ENCODE measurements around the gene AFG1L.
"Not testable (repeated sequence)": the region's sequence is repeated elsewhere in the genome, so short reads cannot be mapped to it uniquely, and the experiment has no call there.

The AFG1L gene

DNA sequence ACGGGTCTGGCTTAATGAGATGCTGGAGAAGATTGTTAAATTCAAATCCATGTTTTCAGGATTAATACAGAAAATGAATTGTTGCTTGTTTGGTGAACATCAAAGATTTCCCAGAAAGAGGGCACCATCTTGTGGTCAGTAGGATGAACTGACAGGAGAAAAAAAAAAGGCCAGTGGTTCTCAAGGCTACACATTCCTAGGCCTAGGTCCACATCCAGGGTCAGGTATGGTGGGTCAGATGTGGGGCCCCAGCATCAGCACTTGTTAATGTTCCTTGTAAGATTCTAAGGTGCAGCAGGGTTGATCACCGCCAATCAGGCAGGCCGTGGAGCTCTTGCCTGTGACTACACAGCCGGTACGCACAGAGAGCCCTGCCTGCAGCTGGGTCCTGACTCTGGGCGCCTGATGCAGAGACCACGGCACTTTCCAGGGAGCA lies 231.9 kb downstream of the AFG1L start:
- no peak for DNase-seq

DNA sequence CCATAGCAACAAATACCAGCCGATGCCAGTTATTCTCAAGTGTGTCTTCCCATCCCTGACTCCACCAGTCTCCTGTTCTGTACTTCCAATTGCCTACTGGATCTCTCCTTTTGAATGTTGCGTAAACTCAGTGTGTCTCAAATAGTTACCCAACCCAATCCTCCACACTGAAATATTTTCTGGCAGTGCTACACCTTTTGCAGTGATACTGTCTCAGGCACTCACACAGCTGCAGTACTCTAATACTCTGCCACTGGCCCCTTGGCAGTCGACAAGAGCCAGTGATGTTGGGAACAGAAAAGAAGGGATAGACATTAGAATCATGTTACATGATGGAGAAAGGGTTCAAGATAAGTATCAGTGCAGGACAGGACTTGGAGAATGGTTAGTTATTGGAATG lies 234.0 kb downstream of the AFG1L start:
- DNase-seq = no peak

DNA sequence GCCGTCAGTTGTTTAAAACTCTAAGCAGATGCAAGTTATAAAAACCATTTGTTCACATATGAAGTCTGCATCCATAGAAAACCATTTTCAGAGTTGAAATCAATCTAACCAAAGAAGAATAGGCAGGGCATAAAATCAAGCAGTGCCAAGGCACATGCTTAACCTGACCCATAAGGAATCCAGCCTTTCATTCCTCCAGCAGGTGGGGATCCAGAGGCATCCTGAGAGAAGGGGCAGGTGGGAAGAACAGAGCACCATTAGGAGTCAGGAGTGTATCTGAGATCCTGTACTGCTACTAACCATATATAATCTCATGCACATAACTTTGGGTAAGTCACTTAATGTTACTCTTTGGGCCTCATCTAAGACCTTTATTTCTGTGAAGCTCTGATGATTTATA lies 236.5 kb downstream of the AFG1L start:
- DNase-seq = no peak

DNA sequence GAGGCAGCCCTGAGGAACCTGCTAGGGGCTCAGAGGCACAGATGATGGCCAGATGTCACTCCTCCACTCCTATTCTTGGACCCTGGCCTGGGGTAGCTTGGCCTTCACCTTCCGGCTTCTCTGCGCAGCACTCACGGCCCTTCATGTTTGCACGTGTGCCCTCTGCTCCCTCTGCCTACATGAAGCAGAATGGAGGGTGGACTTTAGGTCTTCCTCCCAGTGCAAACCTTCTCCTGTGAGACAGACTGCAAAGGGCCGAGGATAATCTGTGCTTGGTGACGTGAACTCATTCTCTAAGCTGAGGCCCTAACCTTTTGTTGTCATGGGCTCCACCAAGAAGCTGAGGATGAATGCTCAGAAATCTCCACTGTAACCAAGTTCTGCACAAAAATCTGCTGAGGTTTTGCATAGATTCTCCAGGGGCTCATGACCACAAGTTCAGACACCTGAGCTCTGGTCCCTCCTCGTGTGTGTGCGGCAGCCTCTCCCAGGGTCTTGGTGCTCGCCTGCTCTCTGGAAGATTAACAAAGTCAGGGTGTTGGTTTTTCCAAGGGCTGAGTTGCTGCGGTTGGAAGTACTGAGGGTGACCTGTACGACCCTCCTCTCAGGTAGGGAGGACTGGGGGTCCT lies 240.4 kb downstream of the AFG1L start:
- DNase-seq = no peak

DNA sequence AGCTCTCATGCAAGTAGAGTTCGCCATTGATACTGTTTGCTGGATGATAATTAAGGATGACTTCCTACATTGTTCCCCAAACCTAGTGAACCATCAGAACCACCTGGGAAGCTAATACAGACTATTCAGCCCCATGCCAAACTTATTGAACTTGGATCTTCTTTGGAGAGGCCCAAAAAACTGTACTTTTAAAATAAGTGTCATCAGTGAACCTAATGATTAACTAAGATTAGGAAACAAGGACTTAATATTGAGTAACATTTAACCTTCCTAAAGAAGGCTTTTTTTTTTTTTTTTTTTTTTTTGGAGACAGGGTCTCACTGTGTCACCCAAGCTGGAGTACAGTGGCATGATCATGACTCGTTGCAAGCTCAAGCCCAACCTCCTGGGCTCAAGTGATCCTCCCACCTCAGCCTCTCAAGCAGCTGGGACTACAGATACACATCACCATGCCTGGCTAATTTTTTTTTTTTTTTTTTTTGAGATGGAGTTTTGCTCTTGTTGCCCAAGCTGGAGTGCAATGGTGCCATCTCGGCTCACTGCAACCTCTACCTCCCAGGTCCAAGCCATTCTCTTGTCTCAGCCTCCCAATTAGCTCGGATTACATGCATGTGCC lies 241.2 kb downstream of the AFG1L start:
- not testable (repeated sequence) for DNase-seq

DNA sequence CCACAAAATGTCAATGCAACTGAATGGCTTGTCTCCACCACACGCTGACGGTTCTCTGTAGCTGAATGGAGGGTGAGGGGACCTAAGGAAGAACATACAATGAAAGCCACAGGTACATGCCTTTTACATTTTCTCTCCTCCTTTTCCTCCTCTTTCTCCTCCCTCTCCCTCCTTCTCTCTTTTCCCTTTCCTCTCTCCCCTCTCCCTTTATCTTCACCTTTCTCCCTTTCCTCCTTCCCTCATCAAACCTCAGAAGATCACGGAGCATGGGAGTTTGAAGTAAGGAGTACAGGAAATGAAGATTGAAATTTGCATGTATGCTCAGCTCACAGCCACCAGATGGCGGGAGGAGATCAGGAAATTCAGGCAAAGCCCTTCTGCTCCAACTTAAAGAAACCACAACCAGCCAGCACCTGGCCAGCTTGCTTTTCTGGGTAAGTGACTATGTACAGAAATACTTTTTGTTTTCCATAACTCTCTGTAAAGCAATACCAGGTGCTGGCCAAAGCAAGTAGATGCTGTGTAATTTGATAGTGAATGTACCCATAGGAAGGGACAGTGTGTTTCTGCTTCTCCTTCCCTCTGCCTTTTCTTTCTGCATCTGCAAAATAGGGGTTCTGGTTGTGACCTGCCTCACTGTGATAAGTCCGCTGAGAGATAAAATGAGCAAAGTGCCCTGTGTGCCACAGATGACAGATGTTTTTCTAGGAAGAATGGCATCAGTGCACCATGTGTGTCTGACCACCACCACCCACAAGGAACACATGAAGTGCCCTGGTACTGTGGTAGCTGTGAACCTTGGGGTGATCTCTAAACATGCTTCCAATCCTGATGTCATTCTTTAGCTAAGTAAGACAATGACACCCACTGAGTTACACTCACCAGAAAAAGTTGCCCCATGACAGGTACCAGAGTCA lies 247.2 kb downstream of the AFG1L start:
- peak; percentile 79 for DNase-seq

DNA sequence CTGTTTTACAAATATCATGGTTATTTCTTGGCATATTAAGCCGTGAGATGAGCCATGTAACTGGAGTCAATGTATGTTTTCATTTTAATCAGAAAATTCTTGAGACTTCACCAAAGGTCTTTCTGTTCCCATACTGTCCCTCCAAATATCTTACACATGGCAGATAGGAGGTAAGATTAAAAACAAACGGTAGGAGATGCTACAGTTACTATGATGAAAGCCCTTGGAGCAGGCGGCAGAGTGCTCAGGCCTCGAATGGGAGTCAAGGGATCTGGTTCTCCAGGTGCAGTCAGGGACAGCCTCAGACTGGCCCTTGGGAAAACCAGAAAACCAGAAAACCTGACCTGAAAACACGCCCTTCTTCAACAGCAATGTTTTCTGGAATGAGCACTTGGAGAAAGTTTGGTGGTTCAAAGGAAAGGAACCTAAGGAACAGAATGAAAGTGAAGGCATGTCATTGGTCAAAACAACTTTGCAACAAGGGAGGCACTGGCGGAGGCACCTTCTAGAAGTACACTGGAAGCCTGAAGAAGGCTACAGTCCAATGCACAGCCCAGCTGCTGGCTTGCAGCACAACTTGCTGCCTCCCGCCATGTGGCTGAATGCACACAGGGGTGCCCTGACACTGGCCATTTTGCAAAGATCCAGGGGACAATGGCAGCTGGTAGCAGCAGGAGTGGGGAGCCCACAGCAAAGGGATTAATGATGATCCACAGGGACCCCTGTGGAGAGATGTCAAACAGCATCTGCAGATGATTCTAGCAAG lies 248.5 kb downstream of the AFG1L start:
- DNase-seq = no peak

DNA sequence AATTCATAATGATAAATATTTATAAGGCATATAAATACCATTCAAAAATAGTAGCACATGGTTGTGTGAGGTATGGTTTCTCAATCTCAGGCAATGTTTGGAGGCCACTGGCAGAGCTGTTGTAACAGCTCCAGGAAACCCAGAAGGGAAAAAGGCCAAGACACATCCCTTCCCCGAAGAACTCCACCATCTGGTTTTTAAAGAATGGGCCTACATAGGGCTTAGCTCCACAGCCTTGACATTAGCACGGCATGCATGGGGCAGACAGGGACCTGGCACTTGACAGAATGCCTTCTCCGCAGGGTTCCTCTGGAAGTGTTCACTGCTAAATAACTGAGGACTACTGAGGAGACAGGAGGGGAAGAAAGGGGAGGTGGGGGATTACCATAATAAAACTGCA lies 249.8 kb downstream of the AFG1L start:
- DNase-seq = no peak

DNA sequence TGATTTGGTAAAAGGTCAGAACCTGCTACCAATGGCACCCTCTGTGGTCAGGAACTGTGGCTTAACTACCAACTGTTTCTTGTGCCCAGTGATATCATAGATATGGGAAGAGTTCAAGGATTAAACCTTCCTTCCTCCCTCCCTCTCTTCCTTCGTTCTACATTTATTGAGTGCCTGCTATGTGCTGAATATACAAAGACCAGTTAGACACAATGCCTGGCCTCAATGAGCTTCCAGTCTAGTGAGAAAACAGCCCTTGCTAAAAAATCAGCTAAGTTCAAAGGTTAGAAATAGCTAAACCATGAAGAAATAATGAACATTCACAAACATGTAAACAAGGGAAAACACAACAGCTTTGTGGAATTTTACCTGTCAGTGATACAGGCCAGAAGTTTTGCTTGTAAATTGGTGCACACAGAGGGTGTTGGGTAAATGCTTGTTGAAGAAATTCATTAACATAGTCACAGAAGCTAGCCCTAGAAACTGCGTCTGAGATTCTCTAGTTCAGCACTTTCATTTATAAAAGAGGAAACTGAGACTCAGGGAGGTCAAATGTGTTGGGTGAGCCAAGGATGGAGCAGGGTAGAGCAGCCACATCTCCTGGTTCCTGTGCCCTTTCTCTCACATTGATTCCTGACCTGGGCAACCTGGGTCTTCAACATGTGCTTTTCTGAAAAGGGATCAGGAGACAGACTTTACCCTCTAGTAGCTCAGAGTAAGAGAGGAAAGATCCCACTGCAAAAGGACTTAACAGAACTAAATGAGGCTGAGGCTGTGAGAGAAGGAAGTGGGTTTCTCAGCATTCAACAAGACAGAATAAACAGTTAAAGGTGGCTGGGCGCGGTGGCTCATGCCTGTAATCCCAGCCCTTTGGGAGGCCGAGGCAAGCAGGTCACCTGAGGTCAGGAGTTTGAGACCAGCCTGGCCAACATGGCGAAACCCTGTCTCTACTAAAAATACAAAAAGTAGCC lies 251.5 kb downstream of the AFG1L start:
- no peak for DNase-seq

DNA sequence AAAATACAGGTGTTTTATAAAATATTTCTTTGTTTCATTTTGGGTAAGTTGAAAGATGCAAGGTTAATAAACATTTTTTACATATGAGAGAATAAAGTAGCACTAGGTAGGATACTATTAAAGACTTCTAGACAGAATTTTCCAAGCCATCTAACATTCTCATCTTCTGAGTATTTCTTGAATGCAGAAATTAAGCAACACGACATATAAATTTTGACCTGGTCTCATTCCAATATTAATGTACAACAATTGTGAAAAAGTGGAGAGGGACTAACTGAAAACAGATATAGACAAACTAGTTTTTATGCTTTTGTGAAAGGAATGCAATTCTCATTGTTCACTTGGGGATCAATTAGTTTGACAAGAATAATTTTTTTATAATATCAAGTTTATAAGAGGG lies 254.4 kb downstream of the AFG1L start:
- DNase-seq = no peak

DNA sequence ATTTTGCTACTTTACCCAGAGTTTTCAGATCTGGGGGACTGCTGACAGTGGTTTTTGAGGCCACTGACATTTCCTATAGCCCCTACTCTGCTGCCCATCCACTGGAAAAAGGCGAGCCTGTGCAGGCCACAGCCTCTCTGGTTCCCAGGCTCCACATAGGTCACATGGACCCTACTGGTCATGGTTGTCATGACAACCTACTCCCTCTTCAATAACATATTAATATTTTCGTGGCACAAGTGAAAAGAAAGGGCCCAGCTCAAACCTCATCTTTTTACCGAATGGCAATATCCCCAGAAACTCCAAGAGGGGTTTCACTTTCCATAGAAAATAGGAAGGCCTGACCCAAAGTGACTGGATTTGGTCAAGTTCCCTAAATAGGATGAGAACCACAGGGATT lies 254.9 kb downstream of the AFG1L start:
- no peak for DNase-seq

DNA sequence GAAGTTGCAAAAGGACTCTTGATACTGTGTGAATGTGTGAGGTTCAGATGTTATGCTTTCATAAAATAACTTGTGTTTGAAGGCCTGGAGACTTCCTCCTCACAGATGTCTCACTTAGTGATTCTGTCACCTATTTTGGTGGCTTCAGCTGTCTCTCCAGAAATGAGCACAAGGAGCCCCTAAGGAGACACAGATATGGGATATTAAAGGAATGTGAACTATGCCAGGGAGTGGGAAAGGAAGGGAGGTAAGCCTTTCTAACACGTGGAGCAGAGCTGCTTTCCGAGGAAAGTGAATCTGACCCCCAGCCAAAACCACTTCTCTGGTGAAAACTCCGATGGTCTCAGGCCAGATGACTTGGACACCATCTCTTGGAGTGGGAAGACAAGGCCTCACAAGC lies 255.4 kb downstream of the AFG1L start:
- DNase-seq = no peak

DNA sequence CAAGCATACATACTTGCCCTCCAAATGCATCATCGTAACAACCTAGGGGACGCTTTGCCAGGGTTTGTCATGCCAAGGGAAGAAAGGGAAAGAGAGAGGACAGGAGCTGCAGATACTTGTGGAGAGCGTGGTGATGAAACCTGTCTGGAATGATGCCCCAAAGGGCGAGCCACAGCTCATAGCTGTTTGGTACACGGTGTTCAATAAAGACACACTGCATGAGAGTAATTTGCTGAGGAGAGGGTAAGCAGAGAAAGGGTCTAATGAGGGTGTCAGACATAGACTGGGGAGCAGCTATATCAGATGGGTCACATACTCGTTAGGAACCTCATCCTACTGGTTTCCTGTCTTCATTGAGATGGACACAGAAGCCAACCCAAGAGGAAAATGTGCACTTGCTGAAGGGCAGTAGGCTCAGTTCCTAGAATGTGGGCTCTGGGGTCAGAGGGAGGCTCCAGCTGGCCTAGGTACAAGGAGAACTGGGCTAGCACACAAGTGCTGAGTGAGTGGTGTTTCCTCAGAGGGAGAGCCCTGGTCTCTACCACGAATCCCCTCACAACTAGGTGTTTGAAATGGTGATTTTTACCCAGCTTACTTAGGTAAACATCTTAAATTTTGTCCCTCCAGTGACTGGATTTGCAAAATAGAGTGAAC lies 260.7 kb downstream of the AFG1L start:
- DNase-seq = no peak

DNA sequence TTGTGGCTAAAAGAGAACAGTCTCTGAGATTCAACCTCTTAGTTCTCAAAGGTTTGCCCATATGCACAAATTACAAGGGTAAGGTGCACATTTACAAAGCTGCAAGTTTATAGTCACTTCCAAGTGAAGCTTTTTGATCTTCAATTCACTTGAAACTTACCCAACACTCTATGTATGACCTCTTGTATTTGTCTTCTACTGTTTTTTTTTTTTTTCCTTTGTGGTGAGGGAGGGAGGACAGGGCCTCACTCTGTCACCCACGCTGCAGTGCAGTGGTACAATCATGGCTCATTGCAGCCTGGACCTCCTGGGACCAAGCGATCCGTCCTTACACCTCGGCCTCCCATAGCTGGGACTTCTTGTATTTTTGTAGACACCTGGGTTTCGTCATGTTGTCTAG lies 261.4 kb downstream of the AFG1L start:
- no peak for DNase-seq

DNA sequence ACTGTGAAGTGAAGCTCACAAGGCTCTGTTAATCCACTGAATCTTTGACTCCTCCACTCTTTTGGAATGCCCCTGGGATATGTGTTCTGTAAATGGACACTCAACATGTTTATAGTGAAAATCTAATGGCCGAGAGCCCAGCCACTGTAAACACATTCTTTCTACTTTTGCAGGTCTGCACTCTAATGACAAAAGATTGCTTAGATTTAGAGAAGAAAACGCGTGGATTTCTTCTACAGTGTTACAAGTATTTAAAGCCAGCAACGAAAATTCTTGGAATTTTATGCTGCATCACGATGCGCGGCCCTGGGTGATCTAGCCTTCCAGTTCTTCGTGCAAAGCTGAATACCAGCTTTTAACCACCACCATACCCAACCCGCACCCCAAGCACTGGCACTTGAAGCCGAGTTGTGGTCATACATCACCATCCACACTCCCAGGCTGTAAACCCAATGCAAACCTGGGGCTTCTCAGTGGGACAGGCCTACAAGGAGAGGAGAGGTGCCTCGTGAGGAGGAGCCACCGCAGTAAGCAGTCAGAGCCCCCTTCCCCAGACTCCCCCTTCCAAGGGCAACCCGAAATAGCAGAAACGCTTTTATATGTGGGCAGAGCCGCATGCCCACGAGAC lies 262.1 kb downstream of the AFG1L start:
- no peak for DNase-seq

DNA sequence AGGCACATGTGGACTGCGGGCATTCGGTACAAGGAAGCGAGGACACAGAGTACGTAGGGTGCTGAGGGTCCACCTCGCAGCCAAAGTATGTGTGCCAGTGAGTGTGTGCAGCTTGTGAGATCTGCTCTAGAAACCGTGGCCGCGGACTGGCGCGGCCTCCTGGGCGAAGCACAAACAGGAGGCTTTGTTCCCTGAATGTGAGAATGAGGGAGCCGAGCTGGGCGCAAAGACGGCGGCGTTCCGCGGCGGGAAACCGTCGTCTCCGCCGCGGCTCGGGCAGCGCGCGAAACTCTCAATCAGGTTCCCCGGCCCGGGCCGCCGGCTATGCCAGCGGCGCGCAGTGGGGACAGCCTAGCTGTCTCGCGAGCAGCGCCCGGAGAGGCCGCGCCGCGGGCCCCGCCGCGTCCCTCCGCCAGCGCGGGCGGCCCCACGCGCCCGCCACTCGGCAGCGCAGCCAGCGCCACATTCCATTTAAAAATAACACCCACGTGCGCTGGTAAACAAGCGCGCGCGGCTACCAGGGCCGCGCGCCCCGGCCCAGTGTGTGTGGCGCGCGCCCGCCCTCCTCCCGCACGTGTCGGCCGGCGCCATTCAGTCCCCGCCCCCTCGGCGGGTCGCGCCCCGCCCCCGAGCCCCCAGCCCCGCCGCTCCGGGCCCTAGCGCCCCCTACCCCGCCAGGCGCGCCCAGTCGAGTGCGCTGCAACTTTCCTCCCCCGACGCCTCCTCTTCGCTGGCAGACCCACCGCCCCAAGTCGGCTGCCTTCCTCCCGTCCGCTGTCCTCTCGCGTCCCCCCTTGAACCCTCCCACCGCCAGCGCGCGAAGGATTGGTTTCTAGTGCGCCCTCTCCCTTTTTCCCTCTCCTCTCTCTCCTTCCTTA lies 262.9 kb downstream of the AFG1L start:
- DNase-seq = peak; percentile 88

DNA sequence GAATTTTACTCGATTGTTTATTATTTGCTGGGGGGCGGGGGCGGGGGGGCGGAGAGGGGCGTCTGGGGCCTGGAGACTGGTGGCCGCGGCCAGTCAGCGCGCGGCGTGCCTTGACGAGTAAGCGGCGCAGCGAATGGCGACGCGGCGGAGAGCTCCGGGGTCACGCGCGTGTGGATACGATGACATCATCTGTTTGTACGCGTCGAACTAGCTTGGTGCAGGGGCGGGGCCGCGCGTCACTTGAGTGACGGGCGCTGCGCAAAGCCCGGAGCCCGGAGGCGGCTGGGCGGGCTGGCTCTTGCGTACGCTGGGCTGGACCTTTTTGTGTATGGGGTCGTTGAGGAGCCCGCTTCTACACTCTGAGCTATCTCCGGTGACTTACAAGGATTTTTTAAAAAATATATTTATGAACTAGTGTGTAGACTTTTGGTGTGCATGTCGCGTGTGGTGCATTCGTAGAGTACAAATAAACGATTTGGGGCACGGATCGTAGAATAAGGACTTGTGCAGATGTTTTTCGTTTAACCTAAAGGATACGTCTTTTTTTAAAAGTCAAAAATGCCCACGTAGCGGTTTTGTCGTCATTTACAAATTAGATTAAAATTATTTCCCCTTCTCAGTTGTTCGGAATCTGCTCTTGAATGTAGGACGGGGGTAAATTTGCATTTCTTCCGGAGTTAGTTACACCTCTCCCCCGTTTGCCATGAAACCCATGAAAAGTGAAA lies 263.7 kb downstream of the AFG1L start:
- DNase-seq = peak; percentile 96

DNA sequence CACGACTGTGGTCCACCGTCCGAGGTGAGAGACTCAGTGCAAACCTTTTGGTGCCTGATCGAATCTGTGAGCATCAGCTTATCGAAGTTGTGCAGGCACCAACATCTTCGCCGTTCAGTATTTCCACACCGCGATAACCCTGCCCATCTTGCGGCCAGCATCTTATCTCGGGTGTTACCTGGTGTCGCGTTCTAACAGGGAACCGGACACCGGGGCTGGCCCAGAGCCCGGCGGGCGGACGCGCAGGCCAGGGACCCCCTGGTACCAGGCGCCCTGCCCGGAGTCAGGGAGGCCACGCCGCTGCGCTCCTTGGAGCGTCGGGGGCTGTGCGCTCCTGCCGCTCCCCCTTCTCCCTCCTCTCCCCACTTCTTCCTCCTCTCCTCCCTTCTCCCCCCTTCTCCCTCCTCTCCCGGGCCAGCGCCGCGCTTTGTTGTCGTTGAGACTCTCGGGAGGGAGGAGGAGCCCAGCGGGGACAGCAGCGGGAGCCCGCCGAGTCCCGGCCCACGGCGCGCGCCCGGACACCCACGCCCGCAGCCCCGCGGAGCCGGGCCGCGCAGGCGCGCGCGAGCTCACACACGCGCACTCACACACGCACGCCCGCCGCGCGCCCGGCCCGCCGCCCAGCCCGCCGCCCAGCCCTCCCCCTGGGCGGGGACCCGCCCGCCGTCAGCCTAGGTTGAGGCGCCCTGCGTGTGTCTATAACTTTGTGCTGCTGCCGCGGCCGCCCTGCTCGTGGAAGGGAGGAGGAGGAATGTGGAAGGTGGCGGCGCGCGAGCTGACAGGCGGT lies 264.4 kb downstream of the AFG1L start:
- DNase-seq = peak; percentile 85

Measured in NCI-H526 treated with DMSO at 0.1 percent for 48 hours (cell line).